HS-27A (cell line): ENCODE results near the gene ELMO1.

Source experiments
- DNase-seq: peaks from one replicate; pipeline ENCODE4 v3.0.0-alpha.2; 2012; ENCODE audit warnings: low read depth, missing footprints

ELMO1 gene

DNA sequence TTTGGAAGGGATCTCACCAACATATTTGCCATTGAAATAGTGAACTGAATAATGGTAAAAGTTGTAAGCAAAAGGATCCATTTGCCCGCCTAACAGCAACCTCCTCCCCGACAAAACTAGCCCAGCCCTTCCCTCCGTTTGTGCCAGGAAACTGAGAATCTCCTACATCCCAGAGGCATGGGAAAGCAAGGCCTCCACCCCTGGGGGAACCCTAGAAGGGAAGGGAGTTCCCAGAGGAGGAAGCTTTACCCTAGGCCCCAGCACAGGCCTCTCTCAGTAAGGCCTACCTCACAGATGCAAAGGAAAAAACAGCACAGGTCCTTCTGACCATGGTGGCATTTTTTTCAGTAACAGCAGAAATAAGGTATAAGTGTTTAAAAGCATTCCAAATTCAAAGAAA lies 229.7 kb downstream of the ELMO1 start:
- no peak for DNase-seq

GRCh38 chr7:37216923-37217322 lies 231.7 kb downstream of the ELMO1 start:
- no peak for DNase-seq

GRCh38 chr7:37216156-37216852 lies 232.4 kb downstream of the ELMO1 start:
- no peak for DNase-seq

GRCh38 chr7:37215290-37215923 lies 233.3 kb downstream of the ELMO1 start:
- DNase-seq = no peak

- DNase-seq = no peak
Measured at GRCh38 chr7:37212556-37212955, 236.1 kb downstream of the ELMO1 start.

DNA sequence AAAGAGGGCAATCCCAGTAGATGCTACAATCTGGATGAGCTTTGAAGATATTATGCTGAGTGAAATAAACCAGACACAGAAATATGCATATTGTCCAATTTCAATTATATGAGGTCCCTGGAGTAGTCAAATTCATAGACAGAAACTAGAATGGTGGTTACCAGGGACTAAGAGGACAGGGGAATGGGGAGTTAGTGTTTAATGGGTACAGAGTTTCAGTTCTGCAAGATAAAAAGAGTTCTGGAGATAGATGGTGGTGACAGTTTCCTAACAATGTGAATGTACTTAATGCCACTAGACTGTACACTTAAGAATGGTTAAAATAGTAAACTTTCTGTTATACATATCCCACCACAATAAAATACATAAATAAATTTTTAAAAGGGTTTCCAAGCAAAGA lies 236.6 kb downstream of the ELMO1 start:
- no peak for DNase-seq

DNA sequence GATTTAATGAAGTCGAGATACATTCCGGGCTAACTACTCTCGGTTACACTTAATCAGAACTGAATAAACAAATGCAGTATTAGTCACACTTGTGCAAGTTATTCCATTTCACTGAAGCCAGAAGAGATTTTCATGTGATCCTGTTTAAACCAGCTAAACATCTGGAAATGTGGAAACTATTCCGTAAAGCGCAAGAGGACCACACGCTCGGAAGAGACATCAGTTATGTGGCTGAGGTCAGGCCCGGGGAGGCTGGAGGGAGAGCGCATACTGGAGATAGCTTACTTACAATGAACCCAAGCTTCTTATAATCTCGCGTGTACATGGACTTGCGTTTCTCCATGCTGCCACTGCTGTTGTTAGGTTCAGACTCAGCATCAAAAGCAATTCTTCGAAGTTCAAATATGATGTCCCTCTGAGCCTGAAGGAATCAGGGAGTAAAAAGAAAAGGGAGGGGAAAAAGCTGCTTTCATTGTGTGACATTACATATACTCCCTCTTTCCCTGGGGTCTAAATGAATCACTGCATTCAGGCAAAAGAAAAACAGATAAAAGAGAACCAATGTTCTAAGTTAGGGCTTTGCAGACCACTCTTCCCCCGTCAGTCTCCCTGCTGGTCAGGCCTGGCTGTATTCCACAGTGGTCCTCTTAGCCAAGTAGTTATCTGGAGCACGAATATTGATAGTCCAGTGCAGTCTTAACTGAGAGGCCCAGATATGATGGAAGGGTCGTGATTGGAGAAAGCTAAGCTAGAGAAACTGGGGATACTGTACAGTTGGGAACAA lies 237.4 kb downstream of the ELMO1 start:
- no peak for DNase-seq

DNA sequence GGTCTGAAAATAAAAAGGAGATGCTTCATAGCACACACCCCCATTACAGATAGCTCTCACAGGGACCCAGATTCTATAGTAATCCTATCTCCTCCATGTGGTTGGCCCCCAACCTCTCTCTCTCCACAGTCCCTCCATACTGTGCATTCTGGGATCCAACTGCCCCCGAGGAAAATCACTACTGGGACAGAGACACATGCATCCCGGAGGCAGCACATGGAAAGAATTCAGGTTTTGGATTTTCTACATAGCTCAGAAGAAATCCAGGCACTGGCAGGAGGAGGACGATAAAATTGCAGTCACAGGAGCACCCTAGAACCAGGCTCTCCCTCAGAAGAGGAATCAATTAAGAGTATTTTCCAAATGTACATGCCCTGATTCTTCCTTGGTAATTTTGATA lies 239.5 kb downstream of the ELMO1 start:
- DNase-seq = no peak

DNA sequence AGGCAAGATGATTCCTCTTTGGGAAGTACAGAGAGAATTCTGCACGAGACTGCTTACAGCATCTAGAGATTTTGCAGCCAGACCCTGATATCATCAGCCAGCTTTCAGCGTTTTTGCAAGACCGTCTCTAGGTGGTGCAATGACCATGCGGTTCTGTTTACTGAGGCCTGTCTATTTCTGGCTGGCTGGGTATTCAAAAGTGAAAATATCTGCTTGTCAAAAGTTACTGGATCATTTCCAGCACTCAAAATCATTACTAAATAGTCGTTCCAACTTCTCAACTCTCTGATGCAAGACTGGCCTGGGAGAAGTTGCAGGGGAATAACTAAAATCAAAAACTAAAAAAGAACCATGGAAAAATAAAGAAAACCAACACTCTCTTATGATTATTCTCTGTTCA lies 240.1 kb downstream of the ELMO1 start:
- DNase-seq = no peak

GRCh38 chr7:37206192-37206591 lies 242.5 kb downstream of the ELMO1 start:
- DNase-seq = no peak

DNA sequence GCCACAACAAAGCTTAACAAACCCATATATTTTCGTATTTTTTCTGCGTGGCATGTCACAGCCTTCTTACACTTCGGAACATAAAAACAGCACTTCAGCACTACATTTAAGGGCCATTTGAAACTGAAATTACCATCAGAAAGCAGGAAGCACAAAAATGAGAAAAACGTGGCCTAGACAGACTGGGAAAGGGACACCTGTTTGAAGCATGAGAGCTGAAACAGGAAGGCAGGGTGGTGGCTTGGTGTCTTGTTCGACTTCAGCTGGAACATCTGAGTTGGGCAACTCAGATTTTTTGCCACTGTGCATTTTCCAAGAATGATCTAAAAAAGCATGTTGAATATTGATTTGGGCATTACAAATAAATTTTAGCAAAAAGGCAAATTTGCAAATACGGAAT lies 243.2 kb downstream of the ELMO1 start:
- no peak for DNase-seq

DNA sequence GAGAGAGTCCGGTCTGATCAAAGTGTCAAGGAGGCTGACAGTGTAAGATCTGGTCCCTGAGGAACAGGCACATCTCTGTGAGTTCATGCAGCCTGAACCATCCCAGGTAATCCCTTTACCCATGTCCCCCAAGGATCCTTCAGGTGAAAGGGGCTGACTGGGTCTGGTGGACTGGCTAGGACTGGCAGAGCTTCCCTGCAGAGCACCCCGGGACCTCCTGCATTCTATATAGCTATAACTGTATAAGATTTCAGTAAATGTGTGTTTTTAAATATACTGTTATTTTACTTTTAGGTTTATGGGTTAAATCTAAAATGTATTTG lies 246.8 kb downstream of the ELMO1 start:
- no peak for DNase-seq

GRCh38 chr7:37201003-37201875 lies 247.4 kb downstream of the ELMO1 start:
- DNase-seq = peak; percentile 20

DNA sequence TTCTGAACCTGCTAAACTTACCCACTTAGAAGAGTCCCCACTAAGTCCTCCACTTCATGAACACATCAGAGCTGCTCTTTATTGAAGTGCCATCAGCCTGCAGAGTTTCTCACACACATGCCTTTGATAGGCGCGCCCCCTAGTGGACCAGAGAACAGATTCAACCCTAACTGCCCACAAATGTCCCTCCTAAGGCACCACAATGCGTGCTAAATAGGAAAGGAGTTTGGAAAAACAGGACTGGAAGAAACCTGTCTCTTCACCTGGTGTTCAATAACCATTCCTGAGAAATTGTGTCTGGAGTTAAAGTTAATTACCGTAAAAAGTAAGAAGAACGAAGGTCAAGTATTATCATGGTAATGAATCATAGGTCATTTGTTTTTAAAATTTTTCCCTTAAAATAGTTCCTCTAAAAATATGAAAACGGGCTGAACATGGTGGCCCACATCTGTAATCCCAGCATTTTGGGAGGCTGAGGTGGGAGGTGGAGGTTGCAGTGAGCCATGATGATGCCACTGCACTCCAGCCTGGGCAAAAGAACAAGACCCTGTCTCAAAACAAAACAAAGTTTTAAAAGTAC lies 249.7 kb downstream of the ELMO1 start:
- DNase-seq = peak; percentile 19

DNA sequence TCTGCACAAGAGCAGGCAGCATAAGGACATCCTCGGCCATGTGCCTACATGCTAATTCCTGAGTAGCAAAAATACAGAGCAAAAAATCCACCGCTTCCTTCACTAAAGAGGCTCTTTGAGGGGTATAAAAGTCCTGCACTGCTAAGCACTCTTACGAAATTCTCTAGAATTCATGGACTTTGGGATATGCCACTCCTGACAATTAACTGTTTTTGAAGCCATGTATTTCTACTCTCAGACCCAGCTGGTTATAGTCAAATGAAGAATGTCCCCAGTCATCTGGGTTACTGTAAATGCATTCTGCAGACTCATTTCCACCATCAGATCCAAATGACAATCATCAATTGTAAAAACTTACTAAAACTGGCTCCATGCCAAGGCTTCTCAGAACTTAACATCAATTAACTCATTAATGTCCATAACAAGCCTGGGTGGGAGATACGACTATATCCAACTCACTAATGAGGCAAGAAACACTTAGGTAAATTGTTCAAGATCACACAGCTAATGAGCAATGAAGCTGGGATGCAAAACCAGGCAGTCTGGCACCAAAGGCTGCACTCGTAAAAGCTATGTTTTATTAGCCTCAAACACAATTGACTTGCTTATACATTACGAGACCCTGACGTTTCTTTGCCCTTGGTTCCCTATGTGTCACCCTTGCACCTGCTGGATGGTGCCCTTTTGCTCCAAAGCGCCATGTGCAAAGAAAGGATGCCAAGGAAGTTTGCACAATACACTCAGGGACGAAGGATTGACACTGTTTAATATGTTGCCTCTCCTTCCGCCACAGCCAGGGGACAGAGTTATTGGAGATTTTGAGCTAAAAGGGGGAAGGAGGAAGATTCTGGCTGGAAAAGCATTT lies 250.4 kb downstream of the ELMO1 start:
- DNase-seq = no peak

DNA sequence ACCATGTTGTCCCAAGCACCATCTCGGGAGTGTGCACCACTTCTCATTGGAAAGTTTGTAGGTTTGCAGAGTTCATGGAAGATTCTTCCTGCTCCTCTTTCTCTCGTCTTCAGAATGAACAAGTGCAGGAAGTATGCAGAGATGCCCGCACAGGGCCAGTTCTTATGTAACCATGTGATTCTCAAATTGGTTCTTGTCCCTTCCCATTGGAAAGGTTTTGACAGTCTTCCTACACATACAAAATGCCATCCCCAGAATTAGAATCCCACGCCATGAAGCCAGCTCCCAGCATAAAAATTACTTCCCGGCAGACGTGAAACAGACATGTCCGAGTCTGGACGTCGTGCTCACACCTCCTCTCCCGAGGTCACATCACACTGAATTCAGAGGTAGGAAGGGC lies 251.6 kb downstream of the ELMO1 start:
- no peak for DNase-seq

DNA sequence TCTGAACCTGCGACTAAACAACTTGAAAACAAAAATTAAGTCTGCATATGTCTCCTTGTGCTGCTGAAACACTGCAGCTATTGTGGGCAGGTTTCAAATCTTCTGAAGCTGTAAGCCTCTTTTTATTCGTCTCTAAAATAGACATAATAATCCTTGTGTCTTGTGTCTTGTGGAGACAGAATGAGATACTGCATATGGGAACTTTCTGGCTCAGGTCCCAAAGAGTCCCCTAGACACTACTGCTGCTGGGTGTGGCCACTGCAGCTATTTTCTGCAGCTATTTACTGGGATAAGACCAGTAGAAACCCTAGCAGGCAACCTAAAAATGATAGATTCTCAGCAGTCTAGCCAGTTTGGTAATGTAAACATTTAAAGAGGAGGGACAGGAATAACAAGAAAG lies 252.0 kb downstream of the ELMO1 start:
- no peak for DNase-seq

GRCh38 chr7:37195388-37195787 lies 253.3 kb downstream of the ELMO1 start:
- DNase-seq = no peak

DNA sequence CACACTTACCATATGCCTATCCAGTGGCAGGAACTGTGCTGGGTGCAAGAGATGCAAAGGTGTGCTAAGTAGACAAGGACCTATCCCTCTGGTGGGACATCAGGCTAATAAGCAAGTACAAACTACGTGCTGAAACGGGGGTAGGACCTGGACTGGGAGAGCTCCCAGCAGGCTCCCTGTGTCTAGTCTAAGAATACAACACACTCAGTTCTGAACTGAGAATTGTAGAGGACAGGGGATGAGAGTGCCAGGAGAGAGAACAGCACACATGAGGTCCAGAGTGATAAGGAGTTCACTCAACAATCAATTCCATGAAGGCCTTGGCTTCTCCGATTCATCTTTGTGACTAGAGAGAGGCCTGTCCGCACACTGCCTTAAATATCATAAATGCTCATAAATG lies 253.7 kb downstream of the ELMO1 start:
- DNase-seq = no peak

DNA sequence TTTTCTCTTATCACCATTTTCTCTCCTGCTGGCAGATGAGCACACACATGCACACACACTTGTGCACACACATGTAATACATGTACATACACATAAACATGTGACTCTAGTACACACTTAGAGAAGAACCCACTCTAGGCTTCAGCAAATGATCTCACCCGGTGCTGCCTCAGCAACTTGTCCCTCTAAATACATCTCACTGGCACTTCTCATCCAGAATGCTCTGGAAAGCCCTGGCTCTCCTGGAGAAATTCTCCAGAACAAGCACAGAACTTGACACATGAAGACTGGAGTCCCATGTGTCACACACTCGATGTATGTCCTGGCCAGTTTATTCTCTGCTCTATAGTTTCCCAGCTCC lies 254.9 kb downstream of the ELMO1 start:
- no peak for DNase-seq

- no peak for DNase-seq
Measured at GRCh38 chr7:37193087-37193774, 255.4 kb downstream of the ELMO1 start.
